Daoy (cell line): Measurements from ENCODE around the gene IFT172. TPM values are rescaled to one million over a fixed set of nuclear protein-coding genes. Genes with fewer than 3 reads are reported as not detected.
"Not testable (repeated sequence)": the region's sequence is repeated elsewhere in the genome, so short reads cannot be mapped to it uniquely, and the experiment has no call there.

ENCODE experiments used
- DNase-seq: peaks from one replicate; pipeline ENCODE4 v3.0.0-alpha.2; 2015; ENCODE audit warnings: low read depth
- total RNA-seq: library from RNA; depleted of rRNA; stranded (reverse); fragments of >200 nt; shearing (Covaris generic); gene quantifications from 2 replicates; pipeline ENCODE4 v1.2.3, GENCODE V29; 2014; rRNA removed

Gene IFT172
- total RNA-seq, 1 experiment from 2014 or later, result 30.1 TPM

DNA sequence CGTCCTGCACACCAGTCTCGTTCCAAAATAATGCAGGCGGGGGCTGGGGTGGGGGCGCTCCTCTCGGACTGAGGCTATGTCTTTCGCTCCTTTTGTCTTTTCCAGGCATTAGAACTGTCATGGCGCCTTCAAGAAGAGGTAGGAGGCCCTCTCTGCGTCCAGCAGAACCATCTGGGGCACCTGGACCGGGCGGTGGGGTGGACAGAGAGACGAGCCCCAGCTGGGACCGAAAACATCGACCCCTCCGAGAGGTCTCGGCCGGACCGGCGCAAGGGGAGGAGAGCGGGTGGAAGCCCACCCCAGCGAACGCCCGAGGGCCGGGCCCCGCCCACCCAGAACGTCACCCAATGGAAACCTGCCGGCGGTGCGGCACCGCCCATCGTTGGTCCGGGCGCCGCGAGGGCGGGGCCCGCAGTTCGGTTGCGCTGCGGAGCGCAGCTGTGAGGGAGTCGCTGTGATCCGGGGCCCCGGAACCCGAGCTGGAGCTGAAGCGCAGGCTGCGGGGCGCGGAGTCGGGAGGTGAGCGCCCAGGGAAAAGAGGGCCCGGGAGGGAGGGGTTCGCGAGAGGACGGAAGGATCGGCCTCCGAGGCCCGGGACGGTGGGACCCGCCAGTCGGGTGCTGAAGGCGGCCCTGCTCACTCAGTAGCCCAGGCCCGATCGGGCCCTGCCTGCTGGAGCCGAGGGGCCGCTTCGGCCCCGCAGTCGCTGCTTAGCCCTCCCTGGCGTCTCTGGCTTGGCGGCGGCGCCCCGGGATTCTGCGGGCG lies 61.1 kb downstream of the IFT172 start, which contains the start of gene NRBP1:
Gene NRBP1 (plus strand): TSS at position 419 of the 765 bp plus-strand sequence. CDS start 4,643 bp downstream, outside the sequence.
- peak; percentile 94 for DNase-seq

DNA sequence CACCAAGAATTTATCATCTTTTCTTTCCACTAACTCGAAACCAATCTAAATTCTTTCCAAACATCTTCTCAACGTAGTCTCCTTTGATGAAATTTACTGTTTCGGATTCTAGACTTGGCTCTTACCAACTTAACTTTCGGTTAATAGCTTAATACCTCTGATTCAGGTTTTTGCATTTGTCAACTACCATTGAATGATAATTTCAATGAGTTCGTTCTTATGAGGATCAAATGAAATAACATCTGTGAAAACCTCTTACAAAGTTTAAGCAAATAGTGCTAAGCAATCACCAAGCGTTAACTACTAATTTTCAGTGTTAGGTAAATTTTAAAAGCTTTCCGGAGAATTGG lies 61.7 kb downstream of the IFT172 start:
- no peak for DNase-seq

DNA sequence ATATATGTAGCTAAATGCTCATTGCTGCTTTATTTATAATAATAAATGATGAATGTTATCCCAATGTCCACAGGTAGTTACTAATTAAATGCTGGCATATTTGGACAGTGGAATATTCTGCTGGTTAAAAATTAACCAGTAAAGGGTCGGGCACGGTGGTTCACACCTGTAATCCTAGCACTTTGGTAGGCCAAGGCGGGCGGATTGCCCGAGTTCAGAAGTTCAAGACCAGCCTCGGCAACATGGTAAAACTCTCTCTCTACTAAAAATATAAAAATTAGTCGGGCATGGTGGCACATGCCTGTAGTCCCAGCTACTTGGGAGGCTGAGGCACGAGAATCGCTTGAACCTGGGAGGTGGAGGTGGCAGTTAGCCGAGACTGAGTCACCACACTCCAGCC lies 64.5 kb downstream of the IFT172 start:
- not testable (repeated sequence) for DNase-seq

DNA sequence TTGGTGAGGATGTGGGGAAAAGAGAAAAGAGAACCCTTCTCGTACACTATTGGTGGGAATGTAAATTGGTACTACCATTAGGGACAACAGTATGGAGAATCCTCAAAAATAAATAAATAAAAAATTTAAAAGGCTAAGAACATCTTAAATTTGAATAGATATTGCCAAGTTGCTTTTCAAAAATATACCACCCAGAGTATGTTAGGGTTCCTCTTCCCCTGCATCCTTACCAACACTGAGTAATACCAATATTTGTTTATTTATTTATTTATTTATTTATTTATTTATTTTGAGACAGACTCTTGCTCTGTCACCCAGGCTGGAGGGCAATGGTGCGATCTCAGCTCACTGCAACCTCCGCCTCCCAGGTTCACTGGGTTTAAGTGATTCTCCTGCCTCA lies 66.6 kb downstream of the IFT172 start:
- DNase-seq, result no peak

GRCh38 chr2:27421660-27422250 lies 67.8 kb downstream of the IFT172 start:
- no peak for DNase-seq

DNA sequence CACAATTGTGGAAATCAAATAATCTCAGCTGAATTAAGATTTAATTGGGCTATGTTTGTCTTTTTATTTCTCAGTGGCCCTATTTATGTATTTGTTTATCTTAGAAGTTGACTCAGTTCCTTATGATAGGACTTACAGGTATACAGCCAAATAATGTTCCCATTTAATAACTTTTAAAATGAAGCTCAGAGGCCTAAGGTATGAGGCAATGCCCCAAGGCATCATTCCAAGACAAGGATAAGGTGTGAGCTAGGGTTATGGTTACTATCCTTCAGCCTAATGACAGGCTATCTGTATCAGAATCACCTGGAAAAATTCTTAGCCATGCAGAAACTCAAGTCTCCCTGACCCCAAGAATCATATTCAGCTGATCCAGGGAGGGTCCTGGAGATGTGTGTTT lies 68.5 kb downstream of the IFT172 start:
- no peak for DNase-seq

DNA sequence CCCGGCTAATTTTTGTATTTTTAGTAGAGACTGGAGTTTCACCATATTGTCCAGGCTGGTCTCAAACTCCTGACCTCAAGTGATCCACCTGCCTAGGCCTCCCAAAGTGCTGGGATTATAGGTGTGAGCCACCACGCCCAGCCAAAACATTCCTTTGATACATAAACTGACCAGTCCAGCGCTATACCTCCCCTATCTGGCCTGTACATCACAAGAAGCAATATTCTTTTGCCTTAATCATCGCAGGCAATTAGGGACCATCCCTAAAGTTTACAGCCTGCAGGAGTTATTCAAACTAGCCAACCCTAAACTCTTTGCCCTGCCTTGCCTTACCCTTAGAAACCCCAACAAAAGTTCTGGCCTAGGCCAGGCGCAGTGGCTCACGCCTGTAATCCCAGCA lies 73.4 kb downstream of the IFT172 start:
- no peak for DNase-seq

DNA sequence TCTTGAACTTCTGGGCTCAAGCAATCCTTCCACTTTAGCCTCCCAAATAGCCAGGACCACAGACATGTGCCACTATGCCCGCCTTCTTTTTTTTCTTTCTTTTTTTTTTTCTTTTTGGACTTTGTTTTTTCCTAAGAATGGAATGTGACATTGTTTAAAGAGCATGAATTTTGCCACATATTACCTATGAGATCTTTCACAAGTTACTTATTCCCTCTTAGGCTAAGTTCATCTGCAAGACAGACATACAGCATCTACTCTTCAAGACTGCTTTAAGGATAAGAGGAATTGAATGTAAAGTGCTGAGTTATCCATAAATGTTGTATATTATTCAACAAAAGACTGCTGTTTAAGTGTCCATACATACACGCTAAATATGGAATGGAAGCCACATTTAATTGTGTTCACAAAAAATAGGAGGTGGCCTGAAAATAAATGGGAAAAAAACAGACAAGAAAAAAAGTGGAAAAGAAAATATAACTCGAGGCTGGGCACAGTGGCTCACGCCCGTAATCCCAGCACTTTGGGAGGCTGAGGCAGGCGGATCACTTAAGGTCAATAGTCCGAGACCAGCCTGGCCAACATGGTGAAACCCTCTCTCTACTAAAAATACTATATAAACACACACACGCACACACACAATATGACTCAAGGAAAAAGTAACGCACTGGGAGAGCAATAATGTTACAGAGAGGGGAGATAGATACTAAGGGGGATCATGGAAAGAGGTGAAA lies 77.0 kb downstream of the IFT172 start:
- DNase-seq, result no peak

GRCh38 chr2:27409321-27410073 lies 80.0 kb downstream of the IFT172 start, which contains the start of gene PPM1G:
TSS of gene PPM1G (minus strand) at chr2:27409591. CDS start at chr2:27409422, 169 bp downstream.
- peak; percentile 98 for DNase-seq

GRCh38 chr2:27408601-27409320 lies 80.8 kb downstream of the IFT172 start:
- DNase-seq, result peak; percentile 46

DNA sequence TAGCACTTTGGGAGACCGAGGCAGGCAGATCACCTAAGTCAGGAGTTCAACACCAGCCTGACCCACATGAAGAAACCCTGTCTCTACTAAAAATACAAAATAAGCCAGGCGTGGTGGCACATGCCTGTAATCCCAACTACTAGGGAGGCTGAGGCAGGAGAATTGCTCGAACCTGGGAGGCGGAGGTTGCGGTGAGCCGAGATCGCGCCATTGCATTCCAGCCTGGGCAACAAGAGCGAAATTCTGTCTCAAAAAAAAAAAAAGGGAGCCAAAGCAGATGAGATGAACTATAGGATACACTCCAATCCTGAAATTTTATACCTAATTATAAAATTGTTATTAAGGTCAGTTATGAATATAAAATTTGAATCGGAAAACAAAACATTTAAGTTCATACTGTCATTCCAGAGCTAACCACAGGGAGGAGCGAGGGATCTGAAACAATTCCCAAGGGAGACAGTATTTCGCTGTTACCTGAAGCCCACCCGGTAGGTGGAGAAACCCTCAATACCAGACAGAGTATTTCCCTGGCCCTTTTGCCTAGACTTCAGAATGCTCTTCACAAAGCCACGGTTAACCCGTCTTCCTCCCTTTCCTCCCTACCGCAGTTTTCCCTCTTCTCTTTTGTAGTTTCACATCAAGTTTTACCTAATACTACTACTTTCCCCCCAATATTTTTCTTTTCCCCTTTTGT lies 81.6 kb downstream of the IFT172 start:
- DNase-seq, result peak; percentile 56

- no peak for DNase-seq
Measured at GRCh38 chr2:27400348-27401135, 89.0 kb downstream of the IFT172 start.

GRCh38 chr2:27398962-27399361 lies 90.6 kb downstream of the IFT172 start:
- no peak for DNase-seq

Other genes with a start within 250 kb of the IFT172 start
- 0.11 TPM in 1 of 2 replicates, not detected in the other for gene SLC30A3, start 226.7 kb downstream of the IFT172 start, total RNA-seq
- not detected in 2 replicates for gene DNAJC5G, start 214.3 kb downstream of the IFT172 start, total RNA-seq
- not detected in 2 replicates for gene TRIM54, start 207.3 kb downstream of the IFT172 start, total RNA-seq
- gene UCN, start 181.3 kb downstream of the IFT172 start, total RNA-seq, result 0.11 TPM in 1 of 2 replicates, not detected in the other
- 58.5 and 62.8 TPM in 2 replicates for gene MPV17, start 166.6 kb downstream of the IFT172 start, total RNA-seq
- 36.6 and 49.1 TPM in 2 replicates for gene GTF3C2, start 133.0 kb downstream of the IFT172 start, total RNA-seq
- 40.3 and 49.1 TPM in 2 replicates for gene EIF2B4, start 119.4 kb downstream of the IFT172 start, total RNA-seq
- 107 and 126 TPM in 2 replicates for gene SNX17, start 119.1 kb downstream of the IFT172 start, total RNA-seq
- 4.0 and 5.5 TPM in 2 replicates for gene ZNF513, start 109.0 kb downstream of the IFT172 start, total RNA-seq
- gene PPM1G, start 80.2 kb downstream of the IFT172 start, total RNA-seq, result 197 and 212 TPM in 2 replicates
- gene NRBP1, start 61.1 kb downstream of the IFT172 start, total RNA-seq, result 126 and 134 TPM in 2 replicates
- not detected in 2 replicates for gene KRTCAP3, start 47.4 kb downstream of the IFT172 start, total RNA-seq
- gene FNDC4, start 5.5 kb upstream of the IFT172 start, total RNA-seq, result 1.9 and 3.7 TPM in 2 replicates
- gene GCKR, start 7.1 kb upstream of the IFT172 start, total RNA-seq, result 0.29 and 0.30 TPM in 2 replicates
- 26.1 and 35.5 TPM in 2 replicates for gene ZNF512, start 93.3 kb upstream of the IFT172 start, total RNA-seq
- 0.74 and 1.5 TPM in 2 replicates for gene CCDC121, start 139.3 kb upstream of the IFT172 start, total RNA-seq
- gene GPN1, start 139.3 kb upstream of the IFT172 start, total RNA-seq, result 64.6 and 71.0 TPM in 2 replicates
- 19.3 and 21.6 TPM in 2 replicates for gene SUPT7L, start 173.9 kb upstream of the IFT172 start, total RNA-seq
- gene SLC4A1AP, start 174.1 kb upstream of the IFT172 start, total RNA-seq, result 46.3 and 51.6 TPM in 2 replicates